Skeletal muscle tissue (tissue), 4 donors: ENCODE results near the gene TAP2. TPM values are rescaled to one million over a fixed set of nuclear protein-coding genes. Genes with fewer than 3 reads are reported as not detected.

Source experiments
- H3K27ac ChIP-seq: one replicate; pipeline ENCODE4 v1.7.0; 2013; ENCODE audit warnings: mild to moderate bottlenecking, low read depth, low read length, inconsistent platforms
- H3K27me3 ChIP-seq, 3 donors: one replicate each; pipeline ENCODE4 v1.7.0; 2013; ENCODE audit warnings: low read length in 3 of 3; ENCODE audit not compliant: control insufficient read depth in 3 of 3, insufficient read depth in 3 of 3
- H3K36me3 ChIP-seq, 3 donors: one replicate each; pipeline ENCODE4 v1.7.0; 2013; ENCODE audit warnings: low read length in 3 of 3; ENCODE audit not compliant: control insufficient read depth in 3 of 3, insufficient read depth in 3 of 3
- H3K4me1 ChIP-seq, 3 donors: one replicate each; pipeline ENCODE4 v1.7.0; 2013; ENCODE audit warnings: low read length in 3 of 3, mild to moderate bottlenecking in 3 of 3; ENCODE audit not compliant: control insufficient read depth in 3 of 3, insufficient read depth in 3 of 3
- H3K4me3 ChIP-seq, 3 donors: one replicate each; pipeline ENCODE4 v1.7.0; 2013; ENCODE audit warnings: low read length in 3 of 3
- H3K9ac ChIP-seq, 3 donors: one replicate each; pipeline ENCODE4 v1.7.0; 2013; ENCODE audit warnings: low read length in 3 of 3, mild to moderate bottlenecking in 3 of 3, moderate library complexity in 2 of 3, low read depth in 1 of 3
- H3K9me3 ChIP-seq, 3 donors: one replicate each; pipeline ENCODE4 v1.7.0; 2013; ENCODE audit warnings: low read length in 3 of 3; ENCODE audit not compliant: control insufficient read depth in 3 of 3
- total RNA-seq: library from RNA; depleted of rRNA; stranded (reverse); fragments of >200 nt; gene quantifications from one replicate; pipeline ENCODE4 v1.2.3, GENCODE V29; 2014
- donor health status: Osteomylitis.

Gene TAP2
- total RNA-seq, 1 donor from 2014 or later: 9.4 TPM

DNA sequence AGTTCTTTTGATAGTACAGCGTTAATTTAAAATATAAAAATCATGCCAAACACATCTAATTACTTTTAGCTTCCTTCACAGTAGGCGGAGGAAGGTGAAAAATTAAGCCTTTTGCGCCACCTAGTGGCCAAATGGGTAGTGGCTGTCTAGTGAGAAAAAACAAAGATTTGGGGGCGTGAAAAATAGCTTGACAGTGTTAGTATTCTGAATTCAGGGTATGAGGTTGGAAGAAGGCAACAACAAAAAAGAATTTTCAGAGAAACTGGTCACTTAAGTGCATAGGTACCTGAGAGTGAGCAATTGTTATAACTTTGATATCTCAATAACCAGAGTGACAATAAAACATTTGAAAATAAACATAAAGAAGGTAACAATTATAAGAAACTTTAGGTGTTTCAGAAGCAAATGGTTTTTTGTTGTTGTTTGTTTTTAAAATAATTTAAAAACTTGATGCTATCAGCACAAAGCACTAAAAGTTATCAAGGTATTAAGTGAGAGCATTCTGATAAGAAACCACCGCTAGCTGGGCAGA is 29.8 kb upstream of the TAP2 start:
- Histone ChIP-seq H3K4me1 (no peaks in the 10 kb centered on the region), H3K9me3 (no peaks in the 10 kb centered on the region), H3K9ac (no peak overlapping the region), H3K27ac (no peak overlapping the region), H3K4me3 (no peak overlapping the region), H3K36me3 (no peaks in the 10 kb centered on the region), H3K27me3 (peaks cover 0 to 4% (median 4%) of the 10 kb centered on the region in 3 donors)

- Histone ChIP-seq H3K36me3 (no peaks in the 10 kb centered on the region), H3K9ac (no peak overlapping the region), H3K9me3 (no peaks in the 10 kb centered on the region), H3K4me3 (no peak overlapping the region), H3K4me1 (no peaks in the 10 kb centered on the region), H3K27me3 (peaks cover 0 to 4% (median 4%) of the 10 kb centered on the region in 3 donors), H3K27ac (no peak overlapping the region)
Measured at GRCh38 chr6:32867554-32868256, 29.2 kb upstream of the TAP2 start.

DNA sequence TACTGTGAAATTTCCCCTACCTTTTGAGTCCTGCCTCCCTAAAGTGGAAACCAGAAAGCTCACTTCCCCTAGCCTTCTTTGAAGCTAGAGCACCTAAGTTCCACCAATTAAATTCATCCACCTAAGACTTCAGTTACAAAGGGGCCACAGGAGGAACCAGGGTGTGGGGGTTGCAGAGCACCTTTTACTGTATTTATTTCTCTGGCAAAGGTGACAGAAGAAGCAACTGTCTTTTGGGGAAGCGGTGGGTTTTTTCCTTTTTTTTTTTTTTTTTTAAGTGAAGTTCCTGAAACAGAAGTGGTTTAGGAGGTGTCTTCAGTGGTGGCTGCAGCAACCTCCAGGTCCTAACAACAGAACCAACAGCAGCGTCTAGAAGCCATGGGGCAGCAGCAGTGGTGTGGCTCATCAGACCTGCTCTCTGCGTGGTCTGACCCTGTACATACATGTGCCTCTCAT is 28.5 kb upstream of the TAP2 start:
- Histone ChIP-seq H3K27me3 (peaks cover 0 to 4% (median 4%) of the 10 kb centered on the region in 3 donors), H3K36me3 (no peaks in the 10 kb centered on the region), H3K4me1 (no peaks in the 10 kb centered on the region), H3K9me3 (no peaks in the 10 kb centered on the region), H3K27ac (no peak overlapping the region), H3K4me3 (no peak overlapping the region), H3K9ac (peak overlapping the region in 1 of 3 donors; percentile 27)

DNA sequence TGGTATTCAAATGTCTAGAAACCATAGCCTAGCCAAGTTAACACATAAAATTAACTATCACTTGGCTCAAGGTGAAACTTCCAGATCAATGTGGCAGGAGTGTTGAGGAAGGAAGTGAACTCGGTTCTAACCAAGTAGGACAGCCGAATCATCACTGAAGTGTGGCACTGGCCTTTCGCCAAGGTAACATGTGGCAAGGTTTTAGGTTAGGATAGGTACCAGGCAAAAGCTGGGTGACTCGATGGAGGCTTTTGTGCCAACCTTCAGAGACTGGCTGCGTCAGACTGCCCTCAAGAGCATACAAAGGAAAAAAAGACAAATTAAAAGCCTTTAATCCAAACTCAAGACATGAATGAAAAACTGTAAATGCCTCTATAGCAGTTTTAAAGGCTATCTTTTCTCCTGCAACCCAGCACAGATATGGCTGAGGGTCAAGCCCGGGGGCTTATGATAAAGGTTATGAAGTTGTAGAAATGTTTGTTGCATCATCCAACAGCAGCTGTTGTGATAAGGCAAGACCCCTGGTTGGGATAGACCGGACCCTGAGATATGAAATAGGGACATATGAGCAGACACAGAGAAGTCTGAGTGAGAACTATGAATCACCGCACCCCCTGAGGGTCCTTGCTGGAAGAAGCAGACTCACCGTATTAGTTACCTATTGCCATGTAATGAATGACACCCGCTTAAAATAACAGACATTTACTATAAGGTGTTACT is 27.3 kb upstream of the TAP2 start:
- Histone ChIP-seq H3K9ac (no peak overlapping the region), H3K9me3 (no peaks in the 10 kb centered on the region)

GRCh38 chr6:32862725-32863124 is 24.2 kb upstream of the TAP2 start:
- Histone ChIP-seq H3K9ac (no peak overlapping the region), H3K4me3 (no peak overlapping the region), H3K27me3 (no peaks in the 10 kb centered on the region), H3K36me3 (peaks cover 0 to 10% (median 2%) of the 10 kb centered on the region in 3 donors), H3K27ac (no peak overlapping the region), H3K9me3 (no peaks in the 10 kb centered on the region), H3K4me1 (no peaks in the 10 kb centered on the region)

More for the DNA sequence above, 27.3 kb upstream of the TAP2 start:
- H3K27me3 ChIP-seq: peaks cover 0 to 4% (median 4%) of the 10 kb centered on the region in 3 donors
- H3K27ac ChIP-seq: no peak overlapping the region
- H3K36me3 ChIP-seq: no peaks in the 10 kb centered on the region
- H3K4me1 ChIP-seq: no peaks in the 10 kb centered on the region
- no peak overlapping the region for H3K4me3 ChIP-seq

DNA sequence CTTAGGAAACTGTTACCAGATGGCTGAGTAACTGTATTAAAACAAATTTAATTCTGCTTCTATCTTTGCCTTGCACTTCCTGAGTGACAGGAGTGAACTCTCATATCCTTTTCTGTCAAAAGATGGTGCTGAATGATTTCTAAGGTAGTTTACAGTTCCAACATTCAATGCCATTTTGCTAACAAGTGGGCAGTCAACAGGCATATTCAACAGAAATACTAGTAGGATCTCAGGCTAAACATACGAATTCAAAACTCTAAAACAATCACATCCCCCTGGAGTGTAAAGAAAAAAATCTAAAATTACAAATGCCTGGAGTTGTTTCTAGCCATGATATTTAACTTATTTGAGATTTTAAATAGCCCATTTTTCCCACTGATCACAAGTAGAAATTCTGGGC is 22.1 kb upstream of the TAP2 start:
- Histone ChIP-seq H3K4me3 (no peak overlapping the region), H3K9me3 (no peaks in the 10 kb centered on the region), H3K36me3 (peaks cover 0 to 13% (median 2%) of the 10 kb centered on the region in 3 donors), H3K9ac (no peak overlapping the region), H3K4me1 (peaks cover 0 to 4% (median 0%) of the 10 kb centered on the region in 3 donors), H3K27me3 (no peaks in the 10 kb centered on the region), H3K27ac (no peak overlapping the region)

DNA sequence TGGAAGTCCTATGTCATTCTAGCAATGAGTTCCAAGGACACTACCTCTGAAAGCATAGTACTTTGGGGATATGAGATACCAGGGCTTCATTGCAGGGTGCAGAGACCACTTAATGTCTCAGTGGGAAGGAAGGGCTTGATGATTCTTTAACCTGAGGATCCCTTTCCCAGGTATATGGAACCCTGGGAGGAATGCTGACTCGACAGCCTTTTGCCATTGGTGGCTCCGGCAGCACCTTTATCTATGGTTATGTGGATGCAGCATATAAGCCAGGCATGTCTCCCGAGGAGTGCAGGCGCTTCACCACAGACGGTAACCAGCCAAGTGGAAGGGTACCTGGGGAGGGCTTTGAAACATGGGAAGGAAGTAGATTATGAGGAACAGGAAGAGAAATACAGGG is 19.7 kb upstream of the TAP2 start:
- H3K27me3 ChIP-seq: no peaks in the 10 kb centered on the region
- no peak overlapping the region for H3K27ac ChIP-seq
- H3K9ac ChIP-seq: no peak overlapping the region
- H3K36me3 ChIP-seq: peaks cover 0 to 13% (median 2%) of the 10 kb centered on the region in 3 donors
- H3K4me1 ChIP-seq: peaks cover 6 to 19% (median 10%) of the 10 kb centered on the region in 3 donors
- H3K4me3 ChIP-seq: no peak overlapping the region
- no peaks in the 10 kb centered on the region for H3K9me3 ChIP-seq

- Histone ChIP-seq H3K4me1 (peaks cover 9 to 27% (median 16%) of the 10 kb centered on the region in 3 donors), H3K36me3 (peaks cover 0 to 13% (median 2%) of the 10 kb centered on the region in 3 donors), H3K9me3 (no peaks in the 10 kb centered on the region), H3K27me3 (no peaks in the 10 kb centered on the region), H3K9ac (no peak overlapping the region), H3K27ac (no peak overlapping the region), H3K4me3 (no peak overlapping the region)
Measured at GRCh38 chr6:32857156-32857891, 18.8 kb upstream of the TAP2 start.

- H3K4me3 ChIP-seq: no peak overlapping the region
- no peaks in the 10 kb centered on the region for H3K27me3 ChIP-seq
- peaks cover 10 to 24% (median 15%) of the 10 kb centered on the region in 3 donors for H3K36me3 ChIP-seq
- H3K27ac ChIP-seq: peak overlapping the region; percentile 95
- H3K9me3 ChIP-seq: no peaks in the 10 kb centered on the region
- H3K4me1 ChIP-seq: peaks cover 15 to 44% (median 27%) of the 10 kb centered on the region in 3 donors
- H3K9ac ChIP-seq: no peak overlapping the region
Measured at GRCh38 chr6:32855467-32856174, 17.1 kb upstream of the TAP2 start.
